NCI-H1436 treated with DMSO at 0.1 percent for 48 hours (cell line): Measurements from ENCODE around the gene SIK2.

ENCODE experiments used
- DNase-seq: peaks from one replicate; lab custom pipeline; 2025; lab: John Stamatoyannopoulos, UW

The SIK2 gene

GRCh38 chr11:111601979-111602864 lies at the start of gene SIK2:
Gene SIK2, plus strand, starts transcription at chr11:111602449. Its CDS starts 115 bp downstream, at chr11:111602564.
- peak; percentile 75 for DNase-seq

- no peak for DNase-seq
These were observed 47.7 kb upstream of the SIK2 start for GRCh38 chr11:111554532-111554931.

- no peak for DNase-seq
These were observed 47.0 kb upstream of the SIK2 start for GRCh38 chr11:111555255-111555654.

GRCh38 chr11:111557425-111558111 lies 44.7 kb upstream of the SIK2 start:
- DNase-seq, result no peak

- DNase-seq, result no peak
These were observed 42.3 kb upstream of the SIK2 start for GRCh38 chr11:111559800-111560464.

- no peak for DNase-seq
These were observed 41.4 kb upstream of the SIK2 start for GRCh38 chr11:111560800-111561199.

GRCh38 chr11:111561306-111561705 lies 40.9 kb upstream of the SIK2 start:
- no peak for DNase-seq

- no peak for DNase-seq
These were observed 40.4 kb upstream of the SIK2 start for GRCh38 chr11:111561791-111562325.

GRCh38 chr11:111562692-111563389 lies 39.4 kb upstream of the SIK2 start:
- no peak for DNase-seq

- no peak for DNase-seq
These were observed 37.0 kb upstream of the SIK2 start for GRCh38 chr11:111565114-111565720.

- DNase-seq, result no peak
These were observed 35.9 kb upstream of the SIK2 start for GRCh38 chr11:111566324-111566723.

- no peak for DNase-seq
These were observed 32.8 kb upstream of the SIK2 start for GRCh38 chr11:111569476-111569875.

- DNase-seq, result no peak
These were observed 31.5 kb upstream of the SIK2 start for GRCh38 chr11:111570796-111571195.

GRCh38 chr11:111571829-111572501 lies 30.3 kb upstream of the SIK2 start:
- no peak for DNase-seq

- DNase-seq, result no peak
These were observed 29.7 kb upstream of the SIK2 start for GRCh38 chr11:111572581-111572980.

GRCh38 chr11:111573821-111574249 lies 28.4 kb upstream of the SIK2 start:
- DNase-seq, result no peak

GRCh38 chr11:111574373-111575225 lies 27.6 kb upstream of the SIK2 start:
- DNase-seq, result no peak

GRCh38 chr11:111575740-111576139 lies 26.5 kb upstream of the SIK2 start:
- no peak for DNase-seq

- DNase-seq, result no peak
These were observed 24.4 kb upstream of the SIK2 start for GRCh38 chr11:111577821-111578220.

GRCh38 chr11:111581341-111581740 lies 20.9 kb upstream of the SIK2 start:
- DNase-seq, result no peak
